ENCODE results near the gene PTK7.
"Not testable (repeated sequence)": the region's sequence is repeated elsewhere in the genome, so short reads cannot be mapped to it uniquely, and the experiment has no call there.

Gene PTK7

DNA sequence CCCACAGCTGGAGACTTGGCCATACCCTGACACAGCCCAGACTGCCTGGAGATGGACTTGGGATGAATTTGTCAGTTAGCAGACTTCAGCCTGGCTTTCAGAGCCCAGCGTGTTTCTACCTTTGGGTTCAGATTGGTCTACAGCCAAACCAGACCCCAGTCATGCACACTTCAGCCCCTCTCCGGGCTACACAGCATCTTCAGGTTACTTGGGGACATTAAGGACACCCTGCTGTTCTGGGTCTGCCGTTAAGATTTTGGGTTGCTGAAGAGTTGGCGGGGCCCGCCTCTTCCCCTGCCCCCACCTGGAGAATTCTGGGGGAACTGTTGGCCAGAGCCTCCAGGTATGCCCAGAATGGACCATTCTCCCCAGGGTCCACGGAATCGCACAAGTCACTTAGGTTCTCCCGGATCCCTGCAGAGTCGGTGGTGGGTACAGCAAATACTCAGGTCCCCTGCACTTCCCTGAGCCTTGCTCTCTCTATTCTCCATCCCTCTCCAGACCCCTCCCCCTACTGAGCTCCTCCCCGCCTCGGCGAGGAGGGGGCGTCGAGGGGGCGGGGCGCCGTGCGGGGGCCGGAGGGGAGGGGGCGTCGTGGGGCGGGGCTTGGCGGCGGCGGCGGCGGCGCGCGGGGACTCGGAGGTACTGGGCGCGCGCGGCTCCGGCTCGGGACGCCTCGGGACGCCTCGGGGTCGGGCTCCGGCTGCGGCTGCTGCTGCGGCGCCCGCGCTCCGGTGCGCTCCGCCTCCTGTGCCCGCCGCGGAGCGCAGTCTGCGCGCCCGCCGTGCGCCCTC lies at the start of gene PTK7:
PTK7 (plus strand) TSS at position 645 of the 794 bp plus-strand sequence. CDS start 175 bp downstream, outside the sequence.
- DNase-seq = no peak

DNA sequence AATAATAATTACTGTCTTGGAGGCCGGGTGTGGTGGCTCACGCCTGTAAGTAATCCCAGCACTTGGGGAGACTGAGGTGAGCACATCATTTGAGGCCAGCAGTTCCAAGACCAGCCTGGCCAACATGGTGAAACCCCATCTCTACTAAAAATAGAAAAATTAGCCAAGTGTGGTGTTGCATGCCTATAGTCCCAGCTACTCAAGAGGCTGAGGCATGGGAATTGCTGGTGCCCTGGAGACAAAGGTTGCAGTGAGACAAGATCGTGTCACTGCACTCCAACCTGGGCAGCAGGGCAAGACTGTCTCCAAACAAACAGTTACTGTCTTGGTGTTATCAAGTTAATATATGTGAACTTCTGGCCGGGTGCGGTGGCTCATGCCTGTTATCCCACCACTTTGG lies 49.7 kb upstream of the PTK7 start:
- no peak for DNase-seq

DNA sequence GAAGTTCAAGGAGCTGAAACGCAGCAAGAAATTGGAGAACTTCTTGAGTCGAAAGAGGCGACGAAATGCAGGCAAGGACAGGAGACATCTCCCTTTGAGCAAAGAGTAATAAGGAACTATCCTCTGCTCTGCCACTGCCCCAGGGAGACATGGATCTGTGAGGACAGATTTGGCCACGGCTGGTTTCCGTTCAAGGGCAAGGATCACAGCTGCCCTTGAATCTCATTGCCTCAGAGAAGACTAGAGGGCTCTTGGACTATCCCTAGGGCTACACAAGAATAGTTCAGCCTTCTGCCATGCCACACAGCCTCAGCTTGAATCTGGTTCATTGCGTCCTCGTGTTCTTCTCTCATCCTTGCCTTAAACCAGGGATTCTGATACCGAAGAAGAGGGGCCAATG lies 47.0 kb upstream of the PTK7 start:
- no peak for DNase-seq

DNA sequence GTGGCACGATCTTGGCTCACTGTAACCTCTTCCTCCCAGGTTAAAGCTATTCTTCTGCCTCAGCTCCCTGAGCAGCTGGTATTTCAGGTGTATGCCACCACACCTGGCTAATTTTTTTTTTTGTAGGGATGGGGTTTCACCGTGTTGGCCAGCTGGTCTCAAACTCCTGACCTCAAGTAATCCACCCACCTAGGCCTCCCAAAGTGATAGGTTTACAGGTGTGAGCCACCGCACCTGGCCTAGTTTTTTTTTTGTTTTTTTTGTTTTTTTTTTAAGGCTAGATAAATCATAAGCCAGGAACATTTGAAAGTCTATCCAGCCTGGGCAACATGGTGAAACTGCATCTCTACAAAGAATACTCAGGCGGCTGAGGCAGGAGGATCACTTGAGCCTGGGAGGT lies 43.8 kb upstream of the PTK7 start:
- no peak for DNase-seq

DNA sequence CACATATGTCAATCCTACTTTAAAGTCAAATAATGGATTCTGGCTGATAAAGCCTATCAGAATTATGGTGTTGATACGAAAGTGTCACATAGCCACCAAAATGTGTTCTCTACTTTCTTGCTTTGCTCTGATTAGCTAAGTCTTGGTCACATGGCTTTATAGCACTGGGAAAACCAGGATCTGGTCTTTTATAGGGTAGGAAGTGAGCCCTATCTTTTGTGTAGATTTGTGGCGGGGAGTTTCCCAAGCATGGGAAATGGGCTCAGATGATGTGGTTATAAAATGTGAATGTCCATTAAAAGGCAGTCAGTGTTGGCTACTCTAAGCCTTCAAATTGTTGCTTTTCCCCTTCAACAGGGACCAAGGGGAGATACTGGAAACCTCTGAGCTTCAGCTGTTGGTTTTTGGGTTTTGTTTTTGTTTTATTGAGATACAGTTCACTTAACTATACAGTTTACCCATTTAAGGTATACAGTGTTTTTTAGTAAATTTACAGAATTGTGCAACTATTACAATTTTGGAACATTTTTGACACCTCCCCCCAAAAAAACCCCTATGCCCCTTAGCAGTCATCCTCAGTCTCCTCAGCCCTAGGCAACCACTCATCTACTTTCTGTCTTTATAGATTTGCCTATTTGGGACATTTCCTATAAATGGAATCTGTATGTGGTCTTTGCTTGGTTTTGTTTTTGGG lies 42.5 kb upstream of the PTK7 start:
- no peak for DNase-seq

DNA sequence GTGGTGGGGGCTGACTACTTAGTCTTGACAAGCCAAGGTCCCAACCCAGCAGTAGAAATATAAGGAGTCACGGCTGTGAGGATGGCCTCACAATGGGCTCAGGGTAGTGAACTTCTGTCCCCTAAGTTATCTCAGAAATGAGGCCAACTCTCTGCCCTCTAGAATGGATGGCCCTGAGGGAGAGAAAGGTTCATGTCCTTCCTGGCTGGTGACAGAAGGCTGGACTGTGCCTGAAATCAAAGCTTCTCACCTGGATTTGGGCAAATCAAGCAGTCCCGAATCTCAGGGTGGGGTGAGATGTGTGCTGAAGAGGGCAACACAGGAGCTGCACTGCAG lies 42.0 kb upstream of the PTK7 start:
- DNase-seq = no peak

DNA sequence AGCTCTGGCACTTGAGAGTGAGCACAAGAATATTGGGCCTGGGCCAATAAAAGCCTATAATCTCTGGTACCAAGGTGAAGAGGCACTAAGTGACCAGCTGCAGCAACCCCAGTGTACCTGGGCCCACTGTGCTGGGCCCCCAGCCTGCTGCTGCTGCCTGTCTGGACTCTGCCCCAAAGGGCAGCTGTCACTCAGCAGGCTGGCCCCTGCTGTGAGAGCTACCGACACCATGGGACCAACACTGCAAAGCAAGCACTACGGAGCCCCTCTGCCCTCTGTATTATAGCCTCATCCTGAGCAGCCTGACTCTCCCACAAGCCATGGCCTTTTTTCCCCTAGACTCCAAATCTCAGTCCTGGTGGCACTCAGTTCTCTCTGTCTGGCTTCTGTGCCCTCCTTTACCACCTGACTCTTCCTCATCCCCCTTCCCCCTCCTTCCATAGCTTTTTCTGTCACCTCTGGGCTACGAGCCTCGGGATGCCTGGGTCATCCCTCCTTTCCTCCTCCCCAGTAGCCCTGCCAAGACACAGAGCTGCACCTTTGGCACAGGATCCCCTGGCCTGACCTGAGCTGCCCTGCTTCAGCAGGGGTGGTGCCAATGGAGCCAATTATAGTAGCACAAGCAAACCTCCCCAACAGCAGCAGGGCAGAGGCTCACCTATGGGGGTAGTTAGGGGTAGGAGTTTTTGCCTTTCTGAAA lies 40.5 kb upstream of the PTK7 start:
- no peak for DNase-seq

DNA sequence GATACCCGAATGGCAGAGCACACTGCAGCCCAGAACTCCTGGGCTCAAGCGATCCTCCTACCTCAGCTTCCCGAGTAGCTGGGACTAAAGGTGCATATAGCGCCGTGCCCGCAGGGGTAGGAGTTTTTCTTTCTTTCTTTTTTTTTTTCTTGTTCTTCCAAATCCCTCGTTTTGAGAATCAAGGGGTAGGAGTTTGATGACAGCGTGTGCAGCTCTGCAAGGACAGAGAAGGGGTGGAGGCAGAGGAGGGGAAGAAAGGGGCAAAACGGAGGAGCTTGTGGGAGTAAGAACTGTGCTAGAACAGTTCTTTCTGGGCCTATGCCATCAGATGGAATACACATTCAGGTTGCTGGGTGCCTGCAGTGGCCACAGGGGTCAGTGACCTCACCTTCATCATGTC lies 39.4 kb upstream of the PTK7 start:
- no peak for DNase-seq

DNA sequence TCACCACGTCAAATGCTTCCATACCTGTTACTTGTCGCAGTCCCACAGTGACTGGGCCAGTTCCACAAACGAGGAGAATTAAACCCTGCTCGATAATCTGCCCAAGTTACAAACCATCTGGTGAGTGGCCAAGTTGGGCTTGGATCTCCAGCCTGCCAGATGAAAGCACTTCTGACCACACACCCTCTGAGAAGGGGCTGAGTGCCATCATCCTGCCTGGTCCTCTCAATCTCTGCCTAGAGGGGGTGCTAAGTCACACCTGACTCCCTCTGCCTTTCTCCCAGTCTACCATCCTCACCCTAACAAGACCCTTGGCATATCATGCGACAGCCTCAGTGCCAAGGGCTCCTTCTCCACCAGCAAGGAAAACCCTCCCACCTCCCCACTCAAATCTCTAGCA lies 38.9 kb upstream of the PTK7 start:
- DNase-seq = no peak

DNA sequence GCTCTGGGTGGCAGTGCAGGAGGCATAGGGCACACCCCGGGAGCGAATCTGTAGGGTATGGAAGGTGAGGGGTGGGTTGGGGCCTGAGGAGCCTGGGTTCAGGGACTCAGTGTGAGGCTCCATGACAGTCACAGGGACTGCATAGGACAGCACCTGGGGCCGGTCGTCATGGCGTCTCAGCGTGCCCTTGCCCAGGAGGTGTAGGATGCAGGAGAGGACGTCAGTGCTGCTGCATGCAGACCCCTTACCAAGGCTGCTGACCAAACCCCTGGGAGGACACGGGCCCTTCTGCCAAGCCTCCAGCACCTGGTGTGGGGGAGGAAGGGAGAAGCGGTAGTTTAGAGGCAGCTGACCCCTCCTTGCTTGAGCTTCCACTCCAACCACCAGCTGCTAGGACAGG lies 38.4 kb upstream of the PTK7 start:
- no peak for DNase-seq

DNA sequence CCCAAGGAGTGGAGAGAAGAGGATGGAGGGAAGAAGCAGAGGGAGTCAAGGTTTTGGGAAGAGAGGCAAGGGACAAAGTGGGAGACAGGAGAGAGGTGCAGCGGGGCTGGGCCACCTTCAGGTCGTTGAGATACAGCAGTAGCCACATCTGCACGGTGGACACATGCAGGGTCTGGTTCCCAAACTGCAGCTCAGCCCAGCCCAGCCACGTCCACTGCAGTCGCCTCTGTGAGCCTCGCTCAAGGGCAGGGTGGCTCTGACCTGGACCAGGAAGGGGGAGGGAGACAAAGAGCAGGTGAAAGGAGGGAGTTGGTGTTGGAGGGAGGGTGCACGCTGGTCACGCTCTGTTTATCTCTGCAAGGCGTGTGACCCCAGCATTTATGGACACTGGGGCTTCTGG lies 37.4 kb upstream of the PTK7 start:
- no peak for DNase-seq

DNA sequence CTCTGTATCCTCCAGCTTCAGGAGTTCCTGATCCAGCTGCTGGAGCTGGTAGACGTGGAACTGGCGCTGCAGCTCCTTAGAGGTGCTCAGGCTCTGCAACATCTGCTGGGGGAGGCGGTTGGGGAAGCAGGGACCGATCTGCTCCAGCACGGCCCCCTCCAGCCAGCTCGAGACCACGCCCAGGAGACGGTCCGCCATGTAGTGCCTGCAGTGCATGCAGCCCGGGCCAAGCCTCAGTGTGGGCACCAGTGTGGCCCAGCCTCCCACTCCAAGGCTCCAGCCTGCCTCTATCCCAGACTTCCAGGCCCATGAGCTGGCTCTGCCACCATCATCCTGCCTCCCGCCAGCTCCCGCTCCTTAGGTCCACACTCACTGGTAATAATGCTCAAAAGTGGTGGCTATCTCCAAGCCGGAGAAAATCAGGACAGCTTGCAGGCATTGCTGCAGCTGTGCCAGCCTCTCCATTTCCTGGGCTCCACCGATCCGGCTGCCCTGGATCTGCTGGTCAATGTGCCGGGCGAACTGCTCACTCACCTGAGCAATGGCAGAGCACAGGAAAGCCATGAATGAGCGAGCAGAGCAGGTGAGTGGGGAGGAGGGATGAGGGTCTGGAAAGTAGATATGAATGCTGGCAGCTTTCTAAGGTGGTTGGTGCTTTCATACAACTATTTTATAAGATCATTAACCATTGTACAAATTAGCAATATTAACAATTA lies 35.4 kb upstream of the PTK7 start:
- DNase-seq = no peak

DNA sequence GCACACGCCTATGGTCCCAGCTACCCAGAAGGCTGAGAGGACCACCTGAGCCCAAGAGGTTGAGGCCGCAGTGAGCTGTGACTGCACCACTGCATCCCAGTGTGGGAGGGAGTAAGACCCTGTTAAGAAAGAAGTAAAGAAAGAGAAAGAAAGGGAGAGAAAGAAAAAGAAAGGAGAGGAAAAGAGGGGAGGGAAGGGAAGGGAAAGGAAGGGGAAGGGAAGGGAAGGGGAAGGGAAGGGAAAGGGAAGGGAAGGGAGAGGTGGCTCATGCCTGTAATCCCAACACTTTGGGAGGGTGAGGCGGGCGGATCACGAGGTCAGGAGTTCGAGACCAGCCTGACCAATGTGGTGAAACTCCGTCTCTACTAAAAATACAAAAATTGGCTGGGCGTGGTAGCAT lies 34.6 kb upstream of the PTK7 start:
- DNase-seq = not testable (repeated sequence)

DNA sequence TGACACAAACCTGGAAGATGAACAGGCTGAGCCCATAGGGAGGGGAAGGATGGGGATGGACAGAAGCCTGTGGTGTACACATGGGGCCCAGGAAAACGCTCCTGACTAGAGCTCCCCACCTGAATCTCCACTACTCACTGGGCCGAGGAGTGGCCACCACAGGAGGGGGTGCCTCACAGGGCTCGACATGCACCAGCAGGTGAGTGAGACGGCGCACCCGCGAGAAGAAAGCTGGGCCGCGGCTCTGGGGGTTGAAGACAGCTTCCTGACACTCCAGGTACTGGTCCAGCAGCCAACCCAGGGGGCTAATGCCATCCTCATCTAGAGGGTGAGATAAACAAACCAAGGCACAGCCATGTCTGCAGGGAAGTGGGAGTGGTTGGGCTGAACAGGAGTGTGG lies 32.8 kb upstream of the PTK7 start:
- no peak for DNase-seq

DNA sequence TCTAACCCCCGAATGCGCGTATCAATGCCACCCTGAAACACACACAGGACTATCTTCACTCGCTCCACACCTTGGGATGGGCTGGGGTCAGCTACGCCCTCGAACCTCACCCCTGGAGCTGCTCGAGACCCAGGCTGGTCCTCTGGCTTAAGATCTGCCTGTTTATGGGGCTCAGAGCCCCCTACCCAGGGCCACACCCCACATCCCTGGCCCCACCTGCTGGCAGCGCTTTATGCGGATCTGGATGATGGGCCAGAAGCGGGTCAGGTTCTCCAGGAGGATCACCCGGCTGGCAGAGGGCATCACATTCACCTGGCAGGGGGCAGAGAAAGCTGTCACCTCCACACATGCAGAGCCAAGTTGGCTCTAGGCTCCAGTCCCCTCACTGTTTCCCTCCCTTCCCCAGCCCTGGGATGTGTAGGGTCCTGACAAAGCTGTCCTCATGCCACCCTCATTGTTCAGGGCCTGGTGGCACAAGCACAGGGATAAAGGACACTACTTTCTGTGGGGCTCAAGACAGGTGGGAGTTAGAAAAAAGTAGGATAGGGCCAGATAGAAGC lies 30.7 kb upstream of the PTK7 start:
- no peak for DNase-seq

DNA sequence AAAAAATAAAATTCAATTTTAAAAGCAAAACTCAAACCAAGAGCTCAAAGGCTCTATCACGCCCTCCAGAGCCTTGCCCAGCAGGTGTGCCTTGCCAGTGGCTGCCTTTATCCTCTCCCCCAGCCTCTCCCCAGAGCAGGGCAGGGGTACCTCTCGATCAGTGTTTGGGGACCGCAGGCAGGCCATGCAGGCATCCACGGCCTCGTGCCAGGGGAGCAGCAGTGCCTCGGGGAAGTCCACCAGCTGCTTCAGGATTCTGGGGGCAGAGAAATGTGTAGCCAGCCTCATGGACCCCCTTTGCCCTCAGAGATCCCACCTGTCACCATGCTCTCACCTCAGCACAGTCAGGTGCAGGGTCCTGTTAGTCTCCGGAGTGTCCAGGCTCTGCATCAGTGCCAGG lies 28.1 kb upstream of the PTK7 start:
- no peak for DNase-seq

DNA sequence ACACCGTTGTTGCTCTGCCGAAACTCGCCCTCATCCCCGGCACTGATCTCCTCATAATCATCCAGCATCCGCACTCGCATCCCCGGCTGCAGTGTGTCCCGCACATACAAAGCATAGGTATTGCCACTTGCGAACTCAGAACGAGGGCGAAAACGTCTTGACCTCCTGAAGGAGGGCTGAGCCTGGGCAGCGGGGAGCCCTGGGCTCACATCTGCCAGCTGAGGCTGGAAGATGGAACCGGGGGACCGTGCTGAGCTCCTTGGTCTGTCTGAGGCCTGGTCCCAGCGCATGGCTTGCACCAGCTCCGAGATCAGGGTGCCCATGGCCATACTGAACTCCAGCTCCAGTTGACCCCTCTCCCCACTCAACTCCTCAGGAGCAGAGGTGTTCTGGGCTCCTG lies 25.1 kb upstream of the PTK7 start:
- DNase-seq = no peak

DNA sequence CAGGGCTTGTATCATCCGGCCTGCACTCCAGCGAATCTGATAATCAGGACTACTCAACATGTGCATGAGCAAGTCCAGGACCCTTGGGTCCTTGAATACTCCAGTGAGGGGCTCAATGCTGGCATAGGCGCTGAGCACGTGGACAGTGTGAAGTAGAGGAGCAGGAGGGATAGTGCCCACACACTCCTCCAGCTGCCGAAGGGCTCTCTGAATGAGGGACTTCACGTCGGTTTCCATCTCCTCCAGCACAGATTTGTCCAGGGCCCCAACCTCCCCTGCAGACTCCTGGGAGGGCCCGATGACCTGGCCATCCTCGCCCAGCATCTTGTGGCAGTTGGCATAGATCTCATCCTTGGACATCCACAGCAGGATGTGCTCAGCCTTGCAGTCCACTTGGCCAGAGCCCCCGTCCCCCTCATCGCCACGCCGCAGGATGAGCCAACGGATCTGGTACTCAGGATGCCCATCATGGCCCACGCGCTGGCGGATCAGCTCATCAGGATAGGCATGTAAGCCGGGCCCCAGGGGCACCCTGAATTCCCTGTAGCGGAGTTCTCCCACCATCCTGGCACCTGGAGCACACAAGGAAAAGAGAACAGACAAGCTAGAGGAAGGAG lies 23.8 kb upstream of the PTK7 start:
- no peak for DNase-seq

DNA sequence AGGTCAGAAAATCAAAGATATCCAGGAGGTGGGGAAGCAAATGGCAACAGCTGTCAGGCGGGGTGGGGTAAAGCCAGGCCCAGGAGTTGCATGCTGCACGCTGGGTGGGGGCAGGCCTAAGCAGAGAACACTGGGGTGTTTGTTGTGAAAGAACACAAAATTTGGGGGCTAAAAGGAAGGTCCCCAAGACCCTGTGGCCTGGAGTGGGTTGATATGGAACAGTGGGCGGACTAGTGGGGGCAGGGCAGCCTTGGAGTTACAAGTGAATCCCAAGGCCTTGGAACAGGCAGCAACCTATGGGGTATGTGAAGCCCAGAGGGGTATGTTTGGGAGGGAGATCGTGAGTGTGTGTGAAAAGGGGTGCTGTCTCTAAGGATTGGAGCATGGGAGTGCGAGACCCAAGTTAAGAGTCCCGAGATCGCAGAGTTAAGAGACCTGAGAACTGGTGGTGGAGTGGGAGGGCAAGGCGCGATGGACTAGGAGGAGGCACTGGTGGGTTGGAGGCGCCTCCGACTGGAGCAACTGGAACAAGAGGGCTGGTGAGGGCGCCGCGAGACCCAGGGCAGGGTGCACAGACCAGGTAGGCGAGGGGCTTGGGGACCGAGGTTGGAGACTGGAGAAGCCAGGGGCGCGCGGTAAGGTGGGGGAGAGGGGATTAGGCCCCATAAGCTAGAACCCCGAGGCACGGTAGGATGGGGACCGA lies 23.1 kb upstream of the PTK7 start:
- no peak for DNase-seq

DNA sequence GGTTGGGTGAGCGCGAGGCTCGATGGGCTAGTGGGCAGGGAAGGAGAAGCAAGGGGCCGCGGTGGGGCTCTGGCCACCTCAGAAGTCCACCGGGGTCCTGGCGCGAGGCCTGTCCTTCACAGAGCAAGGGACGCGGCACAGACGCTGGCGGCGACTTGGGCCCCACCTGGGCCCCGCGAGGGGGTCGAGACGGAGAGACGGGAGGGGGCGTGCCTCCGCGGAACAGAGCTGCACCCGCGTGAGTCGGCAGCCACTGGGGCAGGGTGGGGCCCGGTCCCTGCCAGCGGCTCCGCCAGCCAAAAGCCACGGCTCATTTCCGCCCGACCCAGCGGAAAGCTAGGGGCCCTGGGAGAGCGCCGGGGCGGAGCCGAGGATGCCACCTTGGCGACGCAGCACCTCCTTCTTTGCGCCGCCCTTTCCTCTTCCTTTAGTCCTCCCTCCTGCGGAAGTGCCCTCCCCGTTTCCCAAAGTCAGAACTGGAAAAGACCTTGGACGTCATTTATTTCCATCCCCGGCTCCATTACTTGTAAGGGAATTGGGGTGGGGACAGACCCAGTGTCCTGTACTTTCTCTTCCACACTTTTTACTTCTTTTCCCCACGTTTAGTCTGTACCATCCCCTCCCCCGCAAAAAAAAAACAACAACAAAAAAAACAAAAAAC lies 22.4 kb upstream of the PTK7 start, which contains the start of gene CUL7:
CUL7 (minus strand) TSS at position 307 of the 661 bp plus-strand sequence. CDS start 1,063 bp downstream, outside the sequence.
- peak; percentile 82 for DNase-seq

DNA sequence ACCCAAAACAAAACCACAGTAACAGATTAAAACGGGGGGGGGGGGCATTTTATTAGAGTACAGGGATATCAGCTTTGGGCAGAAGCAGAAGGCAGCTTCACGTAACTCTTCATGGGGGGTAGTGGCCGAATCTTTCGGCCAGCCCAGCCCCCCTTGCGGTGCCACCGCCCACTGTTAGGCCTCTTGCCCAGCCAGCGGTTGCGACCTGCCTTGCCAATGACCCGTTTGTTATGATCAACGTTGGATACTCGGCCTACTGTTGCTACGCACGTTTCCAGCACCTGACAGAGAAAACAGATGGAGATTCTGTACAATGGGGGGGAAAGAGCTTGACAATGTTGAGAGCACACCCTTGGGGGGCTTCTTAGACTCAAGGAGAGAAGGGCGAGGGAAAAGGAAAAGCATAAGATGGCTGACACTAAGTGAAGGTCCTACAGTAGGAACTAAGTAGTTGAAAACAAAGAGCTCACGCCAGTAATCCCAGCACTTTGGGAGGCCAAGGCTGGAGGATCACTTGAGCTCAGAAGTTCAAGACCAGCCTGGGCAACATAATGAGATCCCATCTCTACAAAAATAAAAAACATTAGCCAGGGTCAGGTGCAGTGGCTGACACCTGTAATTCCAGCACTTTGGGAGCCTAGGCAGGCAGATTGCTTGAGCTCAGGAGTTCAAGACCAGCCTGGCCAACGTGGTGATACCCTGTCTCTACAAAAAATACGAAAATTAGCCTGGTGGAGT lies 21.7 kb upstream of the PTK7 start:
- DNase-seq = no peak

Data from activated CD4-positive, alpha-beta T cell treated with anti-CD3 and anti-CD28 coated beads for 1 hour (primary cell).